NOMO-1 treated with dmso at 0.1 percent for 144 hours (cell line): ENCODE data around the gene IRF3.
"Not testable (repeated sequence)": the region's sequence is repeated elsewhere in the genome, so short reads cannot be mapped to it uniquely, and the experiment has no call there.

ENCODE experiments used
- DNase-seq: peaks from one replicate; lab custom pipeline; 2025; ENCODE audit not compliant: unreplicated experiment; lab: John Stamatoyannopoulos, UW

The IRF3 gene

GRCh38 chr19:49626226-49626625 lies 39.4 kb downstream of the IRF3 start:
- DNase-seq, result no peak

GRCh38 chr19:49624967-49625910 lies 40.4 kb downstream of the IRF3 start:
- no peak for DNase-seq

GRCh38 chr19:49617860-49618259 lies 47.8 kb downstream of the IRF3 start:
- not testable (repeated sequence) for DNase-seq

GRCh38 chr19:49616945-49617344 lies 48.7 kb downstream of the IRF3 start:
- no peak for DNase-seq

GRCh38 chr19:49616532-49616931 lies 49.1 kb downstream of the IRF3 start:
- no peak for DNase-seq

- DNase-seq, result no peak
Observed at GRCh38 chr19:49615861-49616260, 49.8 kb downstream of the IRF3 start.

GRCh38 chr19:49614096-49614833 lies 51.4 kb downstream of the IRF3 start:
- no peak for DNase-seq

GRCh38 chr19:49613374-49613773 lies 52.3 kb downstream of the IRF3 start:
- DNase-seq, result no peak
